GM23338 (cell line): Measurements from ENCODE around the gene MCTP1. TPM values are rescaled to one million over a fixed set of nuclear protein-coding genes. Genes with fewer than 3 reads are reported as not detected.

Experiments used
- ATAC-seq: fragments of 200-7000 bp; cut with Tn5 transposase; 3 replicates; pipeline ENCODE4 v1.9.1; 2020
- DNase-seq: peaks from one replicate; pipeline ENCODE4 v3.0.0-alpha.2; 2015; ENCODE audit warnings: low spot score
- H2AFZ ChIP-seq: fragments of 200-600 bp; sonication (generic); 2 replicates; pipeline ENCODE4 v1.8.0; 2016; ENCODE audit warnings: antibody characterized with exemption, mild to moderate bottlenecking, moderate library complexity
- H3F3A ChIP-seq: fragments of 200-600 bp; sonication (generic); replicated peaks from 2 replicates; pipeline ENCODE4 v1.8.0; 2017; ENCODE audit warnings: antibody characterized with exemption, mixed run types, low read depth
- H3K27ac ChIP-seq: fragments of 200-600 bp; sonication (generic); 2 replicates; pipeline ENCODE4 v1.6.1; 2016; ENCODE audit warnings: low read depth
- H3K27me3 ChIP-seq: fragments of 200-600 bp; sonication (generic); 2 replicates; pipeline ENCODE4 v1.8.0; 2016; ENCODE audit warnings: mild to moderate bottlenecking, mixed run types, moderate library complexity; ENCODE audit not compliant: insufficient read depth
- H3K36me3 ChIP-seq: fragments of 200-600 bp; sonication (generic); 2 replicates; pipeline ENCODE4 v1.8.0; 2016; ENCODE audit warnings: mild to moderate bottlenecking; ENCODE audit not compliant: insufficient read depth
- H3K4me1 ChIP-seq: fragments of 200-600 bp; sonication (generic); 2 replicates; pipeline ENCODE4 v1.8.0; 2016; ENCODE audit warnings: mild to moderate bottlenecking, moderate library complexity; ENCODE audit not compliant: insufficient read depth
- H3K4me2 ChIP-seq: fragments of 200-600 bp; sonication (generic); 2 replicates; pipeline ENCODE4 v1.7.1; 2017; ENCODE audit warnings: mixed run types
- H3K4me3 ChIP-seq: fragments of 200-600 bp; sonication (generic); 2 replicates; pipeline ENCODE4 v1.6.1; 2016; ENCODE audit warnings: mixed run types
- H3K79me2 ChIP-seq: fragments of 200-600 bp; sonication (generic); replicated peaks from 2 replicates; pipeline ENCODE4 v1.8.0; 2017; ENCODE audit warnings: mild to moderate bottlenecking; ENCODE audit not compliant: insufficient read depth
- H3K9me2 ChIP-seq: fragments of 200-600 bp; sonication (generic); 2 replicates; pipeline ENCODE4 v1.8.0; 2017; ENCODE audit not compliant: insufficient read depth
- H4K20me1 ChIP-seq: fragments of 200-600 bp; sonication (generic); replicated peaks from 2 replicates; pipeline ENCODE4 v1.8.0; 2017; ENCODE audit warnings: mild to moderate bottlenecking; ENCODE audit not compliant: insufficient read depth
- H3K27ac Mint-ChIP-seq: 2 replicates; pipeline ENCODE4 v1.8.0; 2020; ENCODE audit warnings: inconsistent platforms, mild to moderate bottlenecking, moderate library complexity, mixed read lengths
- H3K27me3 Mint-ChIP-seq: 3 replicates; pipeline ENCODE4 v1.8.0; 2022; ENCODE audit warnings: low read depth, mild to moderate bottlenecking, moderate library complexity, mixed read lengths, inconsistent platforms; ENCODE audit not compliant: insufficient read depth, poor library complexity
- H3K36me3 Mint-ChIP-seq: 3 replicates; pipeline ENCODE4 v1.8.0; 2021; ENCODE audit warnings: low read depth, mild to moderate bottlenecking, inconsistent platforms, moderate library complexity, mixed read lengths
- H3K4me1 Mint-ChIP-seq: 3 replicates; pipeline ENCODE4 v1.8.0; 2020; ENCODE audit warnings: mild to moderate bottlenecking, inconsistent platforms, mixed read lengths
- H3K4me3 Mint-ChIP-seq: 3 replicates; pipeline ENCODE4 v1.8.0; 2021; ENCODE audit warnings: moderate library complexity, mild to moderate bottlenecking, inconsistent platforms, mixed read lengths
- H3K9me3 Mint-ChIP-seq: 3 replicates; pipeline ENCODE4 v1.8.0; 2020; ENCODE audit warnings: moderate library complexity, mild to moderate bottlenecking, inconsistent platforms, mixed read lengths
- CREB1 ChIP-seq: fragments of 250-450 bp; sonication (Bioruptor Pico); IDR thresholded peaks from 2 replicates; pipeline ENCODE4 v1.5.0; 2020; ENCODE audit warnings: low read depth, mild to moderate bottlenecking, moderate library complexity
- CTCF ChIP-seq, 2 experiments: fragments of 200-600 bp in 1 of 2; sonication (generic) in 1 of 2; conservative IDR thresholded peaks; 2 replicates each; pipeline versions ENCODE4 v1.5.1 to v1.6.1; 2016 to 2017; ENCODE audit warnings: antibody characterized with exemption in 2 of 2, low read depth in 2 of 2, mild to moderate bottlenecking in 2 of 2, moderate library complexity in 1 of 2
- ETS1 ChIP-seq: IDR thresholded peaks from 2 replicates; pipeline ENCODE4 v1.6.1; 2016; ENCODE audit warnings: antibody characterized with exemption
- EZH2 ChIP-seq: fragments of 200-600 bp; sonication (generic); IDR thresholded peaks from one replicate; pipeline ENCODE4 v1.8.0; 2017; ENCODE audit warnings: antibody characterized with exemption, mild to moderate bottlenecking, low read depth; ENCODE audit not compliant: unreplicated experiment
- EZH2phosphoT487 ChIP-seq: fragments of 200-600 bp; sonication (generic); IDR thresholded peaks from one replicate; pipeline ENCODE4 v1.8.1; 2018; ENCODE audit warnings: antibody characterized with exemption; ENCODE audit not compliant: unreplicated experiment
- JUNB ChIP-seq: IDR thresholded peaks from one replicate; pipeline ENCODE4 v1.6.1; 2016; ENCODE audit warnings: antibody characterized with exemption; ENCODE audit not compliant: unreplicated experiment
- NANOG ChIP-seq: IDR thresholded peaks from 2 replicates; pipeline ENCODE4 v1.6.1; 2016; ENCODE audit warnings: antibody characterized with exemption, borderline replicate concordance
- POLR2AphosphoS5 ChIP-seq: IDR thresholded peaks from 2 replicates; pipeline ENCODE4 v1.6.1; 2016; ENCODE audit warnings: antibody characterized with exemption, low read depth
- REST ChIP-seq: IDR thresholded peaks from one replicate; pipeline ENCODE4 v1.6.1; 2018; ENCODE audit warnings: antibody characterized with exemption; ENCODE audit not compliant: unreplicated experiment
- STAT1 ChIP-seq: IDR thresholded peaks from one replicate; pipeline ENCODE4 v1.6.1; 2016; ENCODE audit warnings: antibody characterized with exemption; ENCODE audit not compliant: unreplicated experiment
- ZNF114 ChIP-seq: fragments of 250-450 bp; sonication (Bioruptor Pico); IDR thresholded peaks from 2 replicates; pipeline ENCODE4 v1.5.0; 2020; ENCODE audit warnings: mild to moderate bottlenecking, moderate library complexity
- ZNF331 ChIP-seq: fragments of 250-450 bp; sonication (Bioruptor Pico); IDR thresholded peaks from 2 replicates; pipeline ENCODE4 v1.5.0; 2020; ENCODE audit warnings: low read depth, mild to moderate bottlenecking, moderate library complexity
- ZNF462 ChIP-seq: fragments of 250-450 bp; sonication (Bioruptor Pico); IDR thresholded peaks from 2 replicates; pipeline ENCODE4 v1.5.0; 2020; ENCODE audit warnings: mild to moderate bottlenecking, moderate library complexity
- polyA plus RNA-seq: library from polyadenylated mRNA; unstranded; fragments of >200 nt; fragmentation: Nextera tagmentation; extraction: Ambion mirVana; gene quantifications from 2 replicates; pipeline ENCODE4 v1.2.1, GENCODE V29; 2016
- total RNA-seq: library from RNA; depleted of rRNA; stranded (reverse); fragments of >200 nt; shearing (Covaris generic); gene quantifications from 2 replicates; pipeline ENCODE4 v1.2.3, GENCODE V29; 2014

MCTP1 gene
- total and polyA plus RNA-seq, 2 experiments from 2014 or later = 3.7 to 4.2 TPM

GRCh38 chr5:95235439-95235982 lies 49.4 kb downstream of the MCTP1 start:
- no peak overlapping the region for H3K4me3 Mint-ChIP-seq

More at GRCh38 chr5:95235439-95235982, 49.4 kb downstream of the MCTP1 start:
- ATAC-seq (no peak), DNase-seq (no peak)
- no peaks in the 10 kb centered on the region for H3K36me3 ChIP-seq
- H3K4me1 ChIP-seq = no peaks in the 10 kb centered on the region; the same call in 1 of the 2 replicates
- Mint-ChIP-seq H3K27me3 (no peaks in the 10 kb centered on the region), H3K36me3 (no peaks in the 10 kb centered on the region), H3K27ac (no peak overlapping the region), H3K4me1 (peaks cover 10% of the 10 kb centered on the region; the same call in 2 of the 3 replicates), H3K9me3 (0 out of 3 replicates have a peak, but pooled peaks cover 3% of the 10 kb centered on the region)
- H3K79me2 ChIP-seq = no peaks in the 10 kb centered on the region
- H3K9me2 ChIP-seq = no peaks in the 10 kb centered on the region
- H3K27me3 ChIP-seq = no peaks in the 10 kb centered on the region
- no peak overlapping the region for H2AFZ ChIP-seq
- H3K27ac ChIP-seq = no peak overlapping the region
- no peaks in the 10 kb centered on the region for H3F3A ChIP-seq
- no peak overlapping the region for H3K4me3 ChIP-seq
- no peak overlapping the region for H3K4me2 ChIP-seq
- no peaks in the 10 kb centered on the region for H4K20me1 ChIP-seq
- TF ChIP-seq POLR2AphosphoS5 = no peak
- no peak for TF ChIP-seq CTCF (conservative IDR thresholded peaks at IDR 0.05; ENCODE audit: low read depth in 2 of 2)
- no peak for TF ChIP-seq NANOG
- no peak for TF ChIP-seq ZNF462
- no peak for TF ChIP-seq EZH2phosphoT487
- no peak for TF ChIP-seq REST
- no peak for TF ChIP-seq ZNF331 (CRISPR knock-in tag)
- TF ChIP-seq CREB1 = no peak
- TF ChIP-seq ZNF114 (CRISPR knock-in tag) = no peak
- no peak for TF ChIP-seq STAT1
- TF ChIP-seq ETS1 = no peak
- no peak for TF ChIP-seq EZH2
- TF ChIP-seq JUNB = no peak
